Measurements from ENCODE around the gene BAHCC1. TPM values are rescaled to one million over a fixed set of nuclear protein-coding genes. Genes with fewer than 3 reads are reported as not detected.

BAHCC1 gene
- total and polyA plus RNA-seq, 2 of the 8 experiments (the other 6 are each of a cell fraction or from before 2014, with no cell fraction given): 0.26 to 0.58 TPM

GRCh38 chr17:81480140-81481072 is 85.1 kb downstream of the BAHCC1 start:
- no peaks in the 10 kb centered on the region for H4K20me1 ChIP-seq (replicated peaks in 1 of 2; ENCODE audit: control insufficient read depth in 1 of 2, insufficient read depth in 2 of 2, low read length in 2 of 2)
- H3K79me2 ChIP-seq (ENCODE audit: control insufficient read depth in 1 of 2, insufficient read depth in 2 of 2, low read length in 2 of 2): no peaks in the 10 kb centered on the region
- peaks cover 18 to 54% (median 45%) of the 10 kb centered on the region in 4 experiments for H3K27me3 ChIP-seq (replicated peaks in 1 of 4; ENCODE audit: control insufficient read depth in 3 of 4, extremely low read depth in 1 of 4, insufficient read depth in 3 of 4, low read length in 3 of 4)
- no peak overlapping the region for H4K5ac ChIP-seq (ENCODE audit: insufficient read length, low read depth, low read length)
- no peak overlapping the region for H3K23ac ChIP-seq (ENCODE audit: insufficient read length)
- peak overlapping the region in 1 of 4 experiments; percentile 58; a peak in 2 of 8 replicates for H3K4me3 ChIP-seq (ENCODE audit: extremely low read depth in 1 of 4, insufficient read depth in 2 of 4, low read depth in 3 of 4, low read length in 4 of 4)
- no peak overlapping the region for H2AFZ ChIP-seq (ENCODE audit: low read length)
- no peak overlapping the region for H2BK120ac ChIP-seq (replicated peaks; ENCODE audit: low read depth, low read length)
- FAIRE-seq: no peak
- no peak overlapping the region for H2BK12ac ChIP-seq (ENCODE audit: low read depth, low read length)
- no peak overlapping the region for H3K18ac ChIP-seq (ENCODE audit: extremely low read depth, low read length)
- H3K9ac ChIP-seq (replicated peaks in 1 of 4; ENCODE audit: extremely low read depth in 1 of 4, low read depth in 3 of 4, low read length in 3 of 4): no peak overlapping the region
- H4K91ac ChIP-seq (replicated peaks; ENCODE audit: insufficient read length, low read length): no peak overlapping the region
- no peaks in the 10 kb centered on the region for H3K36me3 ChIP-seq (ENCODE audit: control insufficient read depth in 2 of 4, insufficient read depth in 4 of 4, low read length in 3 of 4)
- no peak overlapping the region for H3K14ac ChIP-seq (ENCODE audit: insufficient read length)
- no peak overlapping the region for H3K27ac ChIP-seq (ENCODE audit: low read depth, low read length)
- no peak overlapping the region for H3K56ac ChIP-seq (replicated peaks; ENCODE audit: insufficient read length, low read depth, low read length)
- H2BK20ac ChIP-seq (ENCODE audit: low read length): no peak overlapping the region
- H3K23me2 ChIP-seq (ENCODE audit: low read depth, low read length): peaks cover 9% of the 10 kb centered on the region; the same call in 1 of the 2 replicates
- H4K8ac ChIP-seq (ENCODE audit: extremely low read depth, insufficient read depth, low read length): peak overlapping the region; percentile 62; the same call in 1 of the 2 replicates
- no peak for DNase-seq (ENCODE audit: low read depth in 1 of 2, low spot score in 2 of 2)
- H2BK15ac ChIP-seq (ENCODE audit: low read length): no peak overlapping the region
- H2AK5ac ChIP-seq (ENCODE audit: low read depth, low read length): 0 out of 2 replicates have a peak overlapping the region, but pooled peaks have one; percentile 46
- H3K4me1 ChIP-seq (replicated peaks in 1 of 4; ENCODE audit: control insufficient read depth in 3 of 4, insufficient read depth in 4 of 4, low read length in 3 of 4): peaks cover 0 to 17% (median 8%) of the 10 kb centered on the region in 4 experiments; a peak in 4 of 7 replicates
- H3K4me2 ChIP-seq (ENCODE audit: insufficient read depth in 1 of 2, low read depth in 2 of 2, low read length in 2 of 2): peak overlapping the region; percentile 44 to 55; a peak in 3 of 4 replicates
- no peak overlapping the region for H2BK5ac ChIP-seq (ENCODE audit: low read depth, low read length)
- H3K4ac ChIP-seq (replicated peaks; ENCODE audit: insufficient read length, low read depth, low read length): no peak overlapping the region
- POLR2A ChIA-PET (ENCODE audit: partially characterized antibody): interaction anchor here (0.7 to 35.8 kb wide), 4 partner anchors 8 to 231 kb away, joined by 3 to 1004 read pairs (median 4); partner anchors contain the start of genes ACTG1 and FSCN2
- CTCF ChIA-PET (ENCODE audit: partially characterized antibody): interaction anchor here (0.7 to 2.6 kb wide), 5 partner anchors 9 to 222 kb away, joined by 3 to 16 read pairs (median 4); partner anchors contain the start of gene BAHCC1
- H3K9me3 ChIP-seq (ENCODE audit: insufficient read depth in 2 of 2, low read depth in 1 of 2, low read length in 1 of 2): peaks cover 0 to 5% of the 10 kb centered on the region in 2 experiments; a peak in 1 of 4 replicates
- H3K79me1 ChIP-seq (ENCODE audit: low read depth, low read length): no peaks in the 10 kb centered on the region
- WGBS, 2 experiments (ENCODE audit: extremely low coverage in 1 of 2, insufficient coverage in 1 of 2, insufficient read length in 1 of 2, insufficient replicate concordance in 2 of 2, low coverage in 1 of 2, low lambda C conversion rate in 2 of 2, missing lambda C conversion rate in 1 of 2): 86% methylated on average over 21 of the region's 21 CpGs; no CpG with 5 or more reads in 1 of the 2 experiments
- TF ChIP-seq CTBP2 (IDR thresholded peaks at IDR 0.05; ENCODE audit: borderline replicate concordance, insufficient read depth, insufficient read length, low read length) (no peak), BACH1 (IDR thresholded peaks at IDR 0.05; ENCODE audit: low read length) (peak; percentile 90), TCF12 (IDR thresholded peaks at IDR 0.05; ENCODE audit: low read depth, low read length) (no peak), KDM1A (IDR thresholded peaks at IDR 0.05; ENCODE audit: borderline replicate concordance, low read length) (no peak), GABPA (IDR thresholded peaks at IDR 0.05; ENCODE audit: borderline replicate concordance, insufficient read depth, low read length) (no peak), E2F6 (IDR thresholded peaks at IDR 0.05) (no peak), RAD21 (IDR thresholded peaks at IDR 0.05 in 1 of 2, conservative IDR thresholded peaks at IDR 0.05 in 1 of 2; ENCODE audit: low read depth in 2 of 2, low read length in 2 of 2) (peak in 1 of 2 experiments; percentile 27; a peak in 1 of 4 replicates), ZNF274 (IDR thresholded peaks at IDR 0.05; ENCODE audit: borderline replicate concordance, extremely low read depth, low read length) (no peak), RBBP5 (IDR thresholded peaks at IDR 0.05; ENCODE audit: borderline replicate concordance, low read depth, low read length) (no peak)

Data from H1 (cell line).